GM19238 (cell line): ENCODE data around the gene PXYLP1.
A peak's percentile ranks its signal among the peaks of the same experiment; 100 is the strongest.

Source experiments
- DNase-seq: peaks from one replicate; pipeline ENCODE4 v3.0.0; 2011; ENCODE audit warnings: low spot score; ENCODE audit not compliant: insufficient read length

PXYLP1 gene

GRCh38 chr3:141320399-141321108 is 88.9 kb downstream of the PXYLP1 start:
- no peak for DNase-seq

- DNase-seq: no peak
Observed at GRCh38 chr3:141321109-141321497, 89.5 kb downstream of the PXYLP1 start.

- DNase-seq: no peak
Observed at GRCh38 chr3:141323936-141324704, 92.5 kb downstream of the PXYLP1 start.

- DNase-seq: no peak
Observed at GRCh38 chr3:141326123-141326522, 94.5 kb downstream of the PXYLP1 start.

- no peak for DNase-seq
Observed at GRCh38 chr3:141326626-141327025, 95.0 kb downstream of the PXYLP1 start.

GRCh38 chr3:141328286-141329166 is 96.9 kb downstream of the PXYLP1 start:
- no peak for DNase-seq

GRCh38 chr3:141330235-141330634 is 98.6 kb downstream of the PXYLP1 start:
- DNase-seq: no peak

GRCh38 chr3:141330718-141331376 is 99.2 kb downstream of the PXYLP1 start:
- DNase-seq: no peak

GRCh38 chr3:141331377-141332318 is 100.0 kb downstream of the PXYLP1 start:
- DNase-seq: no peak

GRCh38 chr3:141332416-141332815 is 100.8 kb downstream of the PXYLP1 start:
- DNase-seq: no peak

- no peak for DNase-seq
Observed at GRCh38 chr3:141333836-141334626, 102.4 kb downstream of the PXYLP1 start.

- DNase-seq: no peak
Observed at GRCh38 chr3:141334627-141335250, 103.1 kb downstream of the PXYLP1 start.

- DNase-seq: no peak
Observed at GRCh38 chr3:141335531-141336061, 104.0 kb downstream of the PXYLP1 start.

GRCh38 chr3:141336672-141337522 is 105.3 kb downstream of the PXYLP1 start:
- DNase-seq: peak; percentile 42

- DNase-seq: no peak
Observed at GRCh38 chr3:141337523-141337854, 105.9 kb downstream of the PXYLP1 start.

GRCh38 chr3:141337991-141338390 is 106.4 kb downstream of the PXYLP1 start:
- no peak for DNase-seq

- no peak for DNase-seq
Observed at GRCh38 chr3:141338881-141339280, 107.3 kb downstream of the PXYLP1 start.

GRCh38 chr3:141341536-141341935 is 109.9 kb downstream of the PXYLP1 start:
- DNase-seq: no peak
